K562 (cell line): ENCODE measurements around the gene TRMT2A. TPM values are rescaled to one million over a fixed set of nuclear protein-coding genes. Genes with fewer than 3 reads are reported as not detected.

Source experiments
- ATF6 ChIP-seq: sonication (generic); formaldehyde crosslinking; IDR thresholded peaks from 2 replicates; pipeline ENCODE4 v1.4.0; 2020; ENCODE audit warnings: mild to moderate bottlenecking, missing genetic modification reagents
- ETV6 ChIP-seq, 3 experiments: fragments of 150-350 bp in 1 of 3; sonication (generic) in 1 of 3; formaldehyde crosslinking in 1 of 3; IDR thresholded peaks; 2 replicates each; pipeline versions ENCODE4 v1.6.1 to v1.8.0; 2014 to 2022; ENCODE audit warnings: borderline replicate concordance in 2 of 3, low read depth in 2 of 3, antibody characterized with exemption in 1 of 3, low read length in 1 of 3, mild to moderate bottlenecking in 1 of 3, missing genetic modification reagents in 1 of 3
- FOXK1 ChIP-seq: sonication (generic); formaldehyde crosslinking; IDR thresholded peaks from 2 replicates; pipeline ENCODE4 v1.8.0; 2022; ENCODE audit warnings: missing genetic modification reagents, mild to moderate bottlenecking, borderline replicate concordance
- HBP1 ChIP-seq: fragments of 450-650 bp; formaldehyde crosslinking; IDR thresholded peaks from 2 replicates; pipeline ENCODE4 v1.4.0; 2022; ENCODE audit warnings: missing genetic modification characterization
- NFATC3 ChIP-seq: fragments of 450-650 bp; IDR thresholded peaks from 2 replicates; pipeline ENCODE4 v1.6.1; 2017; ENCODE audit warnings: mild to moderate bottlenecking
- PKNOX1 ChIP-seq: fragments of 450-650 bp; IDR thresholded peaks from 2 replicates; pipeline ENCODE4 v1.6.1; 2016
- POLR2G ChIP-seq: fragments of 200-400 bp; formaldehyde crosslinking; IDR thresholded peaks from 2 replicates; pipeline ENCODE4 v1.6.1; 2017; ENCODE audit warnings: low read depth, mild to moderate bottlenecking, antibody characterized with exemption, low read length, moderate library complexity
- SMC3 ChIP-seq: conservative IDR thresholded peaks from 2 replicates; pipeline ENCODE4 v1.6.1; 2011; ENCODE audit warnings: low read depth, low read length, improper control_type of control experiment; ENCODE audit not compliant: insufficient read depth
- ZBTB1 ChIP-seq: sonication (generic); formaldehyde crosslinking; IDR thresholded peaks from 2 replicates; pipeline ENCODE4 v1.8.1; 2023; ENCODE audit warnings: missing genetic modification reagents, low read depth, mild to moderate bottlenecking, borderline replicate concordance
- ZNF239 ChIP-seq: fragments of 250-450 bp; sonication (Bioruptor Pico); IDR thresholded peaks from 2 replicates; pipeline ENCODE4 v1.4.0; 2020; ENCODE audit warnings: mild to moderate bottlenecking
- ZNF609 ChIP-seq: sonication (generic); formaldehyde crosslinking; IDR thresholded peaks from 2 replicates; pipeline ENCODE4 v1.8.1; 2023; ENCODE audit warnings: missing genetic modification reagents, mild to moderate bottlenecking, borderline replicate concordance
- polyA plus RNA-seq, 8 experiments: library from polyadenylated mRNA; depleted of rRNA in 4 of 8; stranded (reverse) in 5 of 8; unstranded in 3 of 8; fragments of >200 nt; fragmentation: Nextera tagmentation in 2 of 8; fragmentation: Illumina TruSeq in 1 of 8; extraction: Ambion mirVana in 2 of 8; extraction: Trizol in 1 of 8; gene quantifications; 2 replicates each; pipeline versions ENCODE4 v1.2.1 to v1.2.3, GENCODE V29; 2011 to 2014; ENCODE audit warnings: inconsistent platforms in 1 of 8, missing spikeins in 1 of 8
- total RNA-seq, 7 experiments: library from RNA; depleted of rRNA in 6 of 7; stranded (reverse); fragments of >200 nt in 6 of 7; fragmentation: Illumina TruSeq in 2 of 7; extraction: Trizol in 2 of 7; gene quantifications; 2 replicates each; pipeline versions ENCODE4 v1.2.1 to v1.2.3, GENCODE V29; 2011 to 2021; ENCODE audit warnings: low replicate concordance in 1 of 7

TRMT2A gene
- total and polyA plus RNA-seq, 9 of the 15 experiments (the other 6 are each of a cell fraction or from before 2014, with no cell fraction given) = 1.6 to 265 (median 140) TPM

GRCh38 chr22:20093418-20094196, 23.4 kb downstream of the TRMT2A start (continued):
- no peak for TF ChIP-seq ATF6 (CRISPR knock-in tag)
- TF ChIP-seq PKNOX1 = 0 out of 2 replicates have a peak, but pooled peaks have one; percentile 10
- TF ChIP-seq NFATC3 = no peak
- TF ChIP-seq HBP1 (CRISPR knock-in tag) = peak; percentile 5; the same call in 1 of the 2 replicates
- no peak for TF ChIP-seq ZNF239
- no peak for TF ChIP-seq ZNF609
- TF ChIP-seq FOXK1 (CRISPR knock-in tag) = no peak
- TF ChIP-seq SMC3 = 0 out of 2 replicates have a peak, but pooled peaks have one; percentile 10
- peak; percentile 36 for TF ChIP-seq POLR2G
- TF ChIP-seq ZBTB1 (CRISPR knock-in tag) = no peak
- TF ChIP-seq ETV6 (IDR thresholded peaks at IDR 0.05; ENCODE audit: borderline replicate concordance in 1 of 2, low read depth in 2 of 2, low read length in 1 of 2) = no peak
- no peak for TF ChIP-seq ETV6 (CRISPR knock-in tag; IDR thresholded peaks at IDR 0.05; ENCODE audit: borderline replicate concordance)
